ENCODE measurements around the gene CREBBP. TPM values are rescaled to one million over a fixed set of nuclear protein-coding genes. Genes with fewer than 3 reads are reported as not detected.

CREBBP gene
- polyA plus RNA-seq, 1 of the 3 experiments (the other 2 are of a cell fraction) = 5.7 TPM

GRCh38 chr16:3863587-3863986 is 16.9 kb downstream of the CREBBP start:
- DNase-seq = no peak
- no peak overlapping the region for H3K4me3 ChIP-seq (ENCODE audit: low read depth in 2 of 2, low read length in 1 of 2)
- H3K36me3 ChIP-seq (replicated peaks in 1 of 2; ENCODE audit: control insufficient read depth in 1 of 2, insufficient read depth in 2 of 2, low read length in 1 of 2) = no peaks in the 10 kb centered on the region
- H3K4me1 ChIP-seq (ENCODE audit: control insufficient read depth in 1 of 2, insufficient read depth in 2 of 2, low read depth in 1 of 2, low read length in 1 of 2) = peaks cover 19 to 23% of the 10 kb centered on the region in 2 experiments; a peak in 3 of 4 replicates
- peaks cover 6% of the 10 kb centered on the region for H3F3A ChIP-seq (replicated peaks; ENCODE audit: insufficient read depth)
- POLR2A ChIA-PET = no interaction called here
- H3K9ac ChIP-seq = no peak overlapping the region
- no peaks in the 10 kb centered on the region for H3K27me3 ChIP-seq (ENCODE audit: insufficient read depth)
- H4K20me1 ChIP-seq (ENCODE audit: insufficient read depth) = peaks cover 100% of the 10 kb centered on the region
- peaks cover 100% of the 10 kb centered on the region for H3K79me2 ChIP-seq (ENCODE audit: insufficient read depth)
- H3K9me2 ChIP-seq = no peaks in the 10 kb centered on the region
- no peak overlapping the region for H3K4me2 ChIP-seq
- H3K27ac ChIP-seq (ENCODE audit: low read depth in 2 of 2, low read length in 1 of 2) = no peak overlapping the region
- TF ChIP-seq ELF1 (IDR thresholded peaks at IDR 0.05) (no peak), FOXM1 (IDR thresholded peaks at IDR 0.05; ENCODE audit: low read depth) (no peak), ZBTB33 (IDR thresholded peaks at IDR 0.05; ENCODE audit: borderline replicate concordance, low read depth) (no peak), YY1 (IDR thresholded peaks at IDR 0.05; ENCODE audit: low read depth) (no peak), TEAD4 (IDR thresholded peaks at IDR 0.05; ENCODE audit: borderline replicate concordance, insufficient read depth) (no peak), EP300 (IDR thresholded peaks at IDR 0.05; ENCODE audit: borderline replicate concordance in 1 of 2, low read depth in 1 of 2, low read length in 1 of 2) (no peak), TCF12 (IDR thresholded peaks at IDR 0.05) (no peak), RAD21 (IDR thresholded peaks at IDR 0.05; ENCODE audit: low read length) (no peak), PBX3 (IDR thresholded peaks at IDR 0.05) (no peak), RFX5 (IDR thresholded peaks at IDR 0.05; ENCODE audit: low read length) (no peak), EZH2phosphoT487 (IDR thresholded peaks at IDR 0.05; ENCODE audit: borderline replicate concordance, low read depth) (no peak), GATA2 (CRISPR knock-in tag; IDR thresholded peaks at IDR 0.05) (no peak), FOSL2 (IDR thresholded peaks at IDR 0.05; ENCODE audit: borderline replicate concordance, low read depth) (no peak), IRF3 (IDR thresholded peaks at IDR 0.05; ENCODE audit: low read depth, low read length) (no peak), REST (IDR thresholded peaks at IDR 0.05; ENCODE audit: low read depth, low read length) (no peak)
- no peaks in the 10 kb centered on the region for H3K9me3 ChIP-seq
- CTCF ChIA-PET = interaction anchor here (0.8 kb wide), 1 partner anchor 173 kb away, joined by 3 read pairs; no protein-coding TSS in a partner anchor
- H2AFZ ChIP-seq (ENCODE audit: low read depth) = no peak overlapping the region
- WGBS (ENCODE audit: low lambda C conversion rate) = 100% methylated on average over 2 of the region's 5 CpGs
